ENCODE measurements around the gene TLE1.

DNA sequence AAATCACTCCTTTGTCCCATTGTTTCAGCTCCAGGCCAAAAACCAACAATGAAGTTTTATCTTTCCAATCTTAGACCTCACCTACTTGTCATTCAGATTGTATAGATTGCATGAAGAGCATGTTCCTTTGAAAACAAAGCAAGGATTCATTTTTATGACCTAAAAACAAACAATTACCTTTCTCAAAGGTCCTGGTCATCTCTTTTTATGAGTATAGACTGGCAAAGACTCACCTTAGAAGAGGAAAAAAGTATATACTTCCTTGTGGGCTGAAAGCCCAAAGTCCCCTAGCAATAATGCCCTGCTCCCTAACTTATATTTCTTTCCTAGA, 28.4 kb upstream of the TLE1 start:
- TF ChIP-seq, protein P1, sequence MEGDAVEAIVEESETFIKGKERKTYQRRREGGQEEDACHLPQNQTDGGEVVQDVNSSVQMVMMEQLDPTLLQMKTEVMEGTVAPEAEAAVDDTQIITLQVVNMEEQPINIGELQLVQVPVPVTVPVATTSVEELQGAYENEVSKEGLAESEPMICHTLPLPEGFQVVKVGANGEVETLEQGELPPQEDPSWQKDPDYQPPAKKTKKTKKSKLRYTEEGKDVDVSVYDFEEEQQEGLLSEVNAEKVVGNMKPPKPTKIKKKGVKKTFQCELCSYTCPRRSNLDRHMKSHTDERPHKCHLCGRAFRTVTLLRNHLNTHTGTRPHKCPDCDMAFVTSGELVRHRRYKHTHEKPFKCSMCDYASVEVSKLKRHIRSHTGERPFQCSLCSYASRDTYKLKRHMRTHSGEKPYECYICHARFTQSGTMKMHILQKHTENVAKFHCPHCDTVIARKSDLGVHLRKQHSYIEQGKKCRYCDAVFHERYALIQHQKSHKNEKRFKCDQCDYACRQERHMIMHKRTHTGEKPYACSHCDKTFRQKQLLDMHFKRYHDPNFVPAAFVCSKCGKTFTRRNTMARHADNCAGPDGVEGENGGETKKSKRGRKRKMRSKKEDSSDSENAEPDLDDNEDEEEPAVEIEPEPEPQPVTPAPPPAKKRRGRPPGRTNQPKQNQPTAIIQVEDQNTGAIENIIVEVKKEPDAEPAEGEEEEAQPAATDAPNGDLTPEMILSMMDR (IDR thresholded peaks at IDR 0.05 in 2 of 3, conservative IDR thresholded peaks at IDR 0.05 in 1 of 3; ENCODE audit: borderline replicate concordance in 1 of 3, insufficient read depth in 1 of 3, low read depth in 2 of 3, low read length in 2 of 3): no peak
- TF ChIP-seq ZFX (IDR thresholded peaks at IDR 0.05) (no peak), CBX3 (IDR thresholded peaks at IDR 0.05; ENCODE audit: low read depth) (no peak), POLR2AphosphoS5 (IDR thresholded peaks at IDR 0.05; ENCODE audit: low read depth, low read length) (no peak)

Data from HCT116 (cell line).